ENCODE measurements around the gene RAD51B.

- TF ChIP-seq CTCF (conservative IDR thresholded peaks at IDR 0.05) = no peak
- TF ChIP-seq ZFX (IDR thresholded peaks at IDR 0.05) = no peak
Observed at GRCh38 chr14:68738559-68738958, 919.0 kb downstream of the RAD51B start.

All from C4-2B (cell line).